Naive thymus-derived CD4-positive, alpha-beta T cell (primary cell): Measurements from ENCODE around the gene CRACR2B. TPM values are rescaled to one million over a fixed set of nuclear protein-coding genes. Genes with fewer than 3 reads are reported as not detected.
A peak's percentile ranks its signal among the peaks of the same experiment; 100 is the strongest.

Experiments
- ATAC-seq: fragments of 150-1000 bp; cut with Tn5 transposase; 2 replicates; pipeline ENCODE4 v1.10.0; 2021; ENCODE audit warnings: mild to moderate bottlenecking, moderate library complexity
- CTCF ChIA-PET: fragments of 350-600 bp; sonication (Branson Sonifier 250); formaldehyde crosslinking; loops from one replicate; lab custom pipeline; 2021; ENCODE audit warnings: antibody characterized with exemption; lab: Charles Lee
- POLR2A ChIA-PET: fragments of 350-600 bp; sonication (Branson Sonifier 250); formaldehyde crosslinking; loops from one replicate; lab custom pipeline; 2021; ENCODE audit warnings: antibody characterized with exemption, inconsistent platforms; lab: Charles Lee
- DNase-seq, 9 donors: peaks; one replicate each; pipeline versions ENCODE4 v3.0.0 to v3.0.0-alpha.2; 2020 to 2022; ENCODE audit warnings: mixed read lengths in 1 of 9
- H3K27ac ChIP-seq: one replicate; pipeline ENCODE4 v1.7.0; 2013; ENCODE audit warnings: mild to moderate bottlenecking, low read depth, low read length, moderate library complexity
- H3K27me3 ChIP-seq, 2 donors: one replicate each; pipeline ENCODE4 v1.7.0; 2013; ENCODE audit warnings: low read length in 2 of 2, mild to moderate bottlenecking in 2 of 2, moderate library complexity in 2 of 2; ENCODE audit not compliant: control insufficient read depth in 2 of 2, insufficient read depth in 2 of 2
- H3K36me3 ChIP-seq, 3 experiments: 1 replicate in 2 of 3; 2 replicates in 1 of 3; pipeline ENCODE4 v1.7.0; 2013; ENCODE audit warnings: low read length in 3 of 3, mild to moderate bottlenecking in 3 of 3, moderate library complexity in 1 of 3; ENCODE audit not compliant: insufficient read depth in 3 of 3, control insufficient read depth in 2 of 3
- H3K4me1 ChIP-seq, 2 donors: one replicate each; pipeline ENCODE4 v1.7.0; 2013; ENCODE audit warnings: low read length in 2 of 2, mild to moderate bottlenecking in 2 of 2, moderate library complexity in 1 of 2; ENCODE audit not compliant: control insufficient read depth in 2 of 2, insufficient read depth in 2 of 2
- H3K4me3 ChIP-seq: 2 replicates; pipeline ENCODE4 v1.7.0; 2013; ENCODE audit warnings: mild to moderate bottlenecking, low read length
- H3K9me3 ChIP-seq, 3 experiments: 1 replicate in 2 of 3; 2 replicates in 1 of 3; pipeline ENCODE4 v1.7.0; 2013; ENCODE audit warnings: low read length in 3 of 3; ENCODE audit not compliant: control insufficient read depth in 2 of 3
- H3K27ac Mint-ChIP-seq, 9 donors: one replicate each; pipeline ENCODE4 v1.8.0; 2020 to 2022; ENCODE audit warnings: mixed read lengths in 9 of 9, mild to moderate bottlenecking in 8 of 9, moderate library complexity in 5 of 9, inconsistent platforms in 2 of 9
- H3K27me3 Mint-ChIP-seq, 5 donors: one replicate each; pipeline ENCODE4 v1.8.0; 2021 to 2022; ENCODE audit warnings: mixed read lengths in 5 of 5, mild to moderate bottlenecking in 1 of 5
- H3K36me3 Mint-ChIP-seq, 5 donors: one replicate each; pipeline ENCODE4 v1.8.0; 2020 to 2022; ENCODE audit warnings: mixed read lengths in 5 of 5, mild to moderate bottlenecking in 3 of 5, inconsistent platforms in 1 of 5
- H3K4me1 Mint-ChIP-seq, 7 donors: one replicate each; pipeline ENCODE4 v1.8.0; 2020 to 2022; ENCODE audit warnings: mixed read lengths in 7 of 7, mild to moderate bottlenecking in 3 of 7, inconsistent platforms in 1 of 7
- H3K4me3 Mint-ChIP-seq, 10 donors: one replicate each; pipeline ENCODE4 v1.8.0; 2020 to 2022; ENCODE audit warnings: mild to moderate bottlenecking in 10 of 10, mixed read lengths in 10 of 10, moderate library complexity in 6 of 10, inconsistent platforms in 2 of 10
- H3K9me3 Mint-ChIP-seq, 11 donors: one replicate each; pipeline ENCODE4 v1.8.0; 2020 to 2022; ENCODE audit warnings: mixed read lengths in 11 of 11, mild to moderate bottlenecking in 4 of 11, inconsistent platforms in 1 of 11, moderate library complexity in 1 of 11
- intact Hi-C, 2 donors: fragments of 100-400 bp; cut with micrococcal nuclease; formaldehyde crosslinking; loops; one replicate each; pipeline ENCODE4 v1.15.1; 2023
- polyA plus RNA-seq, 2 donors: library from polyadenylated mRNA; unstranded; fragments of 300-500 nt; fragmentation: Illumina TruSeq; gene quantifications; one replicate each; pipeline ENCODE4 v1.2.3, GENCODE V29; 2021
- total RNA-seq, 6 experiments: library from RNA in 5 of 6; stranded (reverse) in 5 of 6; gene quantifications; 1 replicate in 5 of 6; 2 replicates in 1 of 6; pipeline ENCODE4 v1.2.3 and lab custom pipeline; 2021 to 2026

Gene CRACR2B
- total and polyA plus RNA-seq, 7 experiments from 2014 or later, result 0.62 to 3.9 (median 2.0) TPM; not detected in 3

DNA sequence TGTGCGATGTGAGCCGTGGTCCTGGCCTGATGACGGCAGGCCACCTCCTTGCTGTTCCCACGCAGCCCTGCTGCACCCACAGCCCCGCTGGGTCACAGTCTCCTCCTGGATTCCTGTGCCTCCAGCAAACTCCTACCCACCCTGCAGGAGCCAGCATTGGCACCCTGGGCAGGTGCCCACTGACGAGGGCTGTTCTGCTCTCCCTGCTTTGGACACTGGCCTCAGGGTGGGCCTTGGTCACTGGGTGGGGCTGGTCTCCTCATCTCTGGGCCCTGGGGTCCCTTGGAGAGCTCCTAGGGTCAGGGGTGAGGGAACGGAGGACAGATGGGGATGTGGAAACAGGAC, 27.6 kb downstream of the CRACR2B start:
- CTCF ChIA-PET, result no interaction called here
- H3K4me1 ChIP-seq, result no peaks in the 10 kb centered on the region
- Mint-ChIP-seq H3K4me3 (no peak overlapping the region), H3K27ac (no peak overlapping the region), H3K9me3 (no peaks in the 10 kb centered on the region), H3K4me1 (peaks cover 0 to 9% (median 0%) of the 10 kb centered on the region in 7 donors), H3K27me3 (no peaks in the 10 kb centered on the region), H3K36me3 (no peaks in the 10 kb centered on the region)
- intact Hi-C loops, result no loop called here
- DNase-seq (no peak), ATAC-seq (no peak)
- no peak overlapping the region for H3K4me3 ChIP-seq
- H3K27ac ChIP-seq, result no peak overlapping the region
- H3K27me3 ChIP-seq, result no peaks in the 10 kb centered on the region
- POLR2A ChIA-PET, result no interaction called here
- H3K9me3 ChIP-seq, result no peaks in the 10 kb centered on the region
- no peaks in the 10 kb centered on the region for H3K36me3 ChIP-seq

DNA sequence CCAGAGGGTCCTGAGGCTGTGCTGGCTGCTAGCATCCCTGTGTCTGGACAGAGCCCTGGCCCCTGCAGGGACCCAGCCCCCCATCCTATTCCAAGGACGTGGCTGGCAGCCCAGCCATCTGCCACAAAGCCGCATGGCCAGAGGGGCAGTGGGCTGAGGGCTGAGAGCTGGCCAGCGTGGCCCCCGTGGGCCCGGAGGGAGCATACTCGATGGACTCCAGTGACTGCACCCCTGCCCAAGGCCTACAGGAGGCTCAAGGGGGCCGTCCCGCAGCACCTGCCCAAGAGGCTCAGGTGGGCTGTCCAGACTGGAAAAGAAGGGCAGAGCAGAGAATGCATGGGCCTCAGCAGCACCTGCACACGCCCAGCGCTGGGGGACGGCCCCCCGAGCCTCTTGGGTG, 28.1 kb downstream of the CRACR2B start:
- ChIA-PET POLR2A (interaction anchor here (0.5 kb wide), 1 partner anchor 17 kb away, joined by 4 read pairs; no protein-coding TSS in a partner anchor), CTCF (no interaction called here)
- no peaks in the 10 kb centered on the region for H3K9me3 ChIP-seq

GRCh38 chr11:856397-856796, 28.7 kb downstream of the CRACR2B start:
- DNase-seq (no peak), ATAC-seq (no peak)
- Mint-ChIP-seq H3K4me1 (peaks cover 0 to 9% (median 0%) of the 10 kb centered on the region in 7 donors), H3K4me3 (no peak overlapping the region), H3K9me3 (no peaks in the 10 kb centered on the region), H3K27me3 (no peaks in the 10 kb centered on the region), H3K27ac (peak overlapping the region in 1 of 9 donors; percentile 46), H3K36me3 (no peaks in the 10 kb centered on the region)
- Histone ChIP-seq H3K27me3 (no peaks in the 10 kb centered on the region), H3K36me3 (no peaks in the 10 kb centered on the region), H3K9me3 (no peaks in the 10 kb centered on the region), H3K4me3 (no peak overlapping the region), H3K27ac (no peak overlapping the region), H3K4me1 (no peaks in the 10 kb centered on the region)
- CTCF ChIA-PET, result no interaction called here
- POLR2A ChIA-PET, result interaction anchor here (0.5 kb wide), 1 partner anchor 18 kb away, joined by 4 read pairs; no protein-coding TSS in a partner anchor
- intact Hi-C loops, result no loop called here

More for the DNA sequence above, 28.1 kb downstream of the CRACR2B start:
- no peaks in the 10 kb centered on the region for H3K36me3 ChIP-seq
- no peak overlapping the region for H3K27ac ChIP-seq
- no peak overlapping the region for H3K4me3 Mint-ChIP-seq
- DNase-seq (no peak), ATAC-seq (no peak)
- no peaks in the 10 kb centered on the region for H3K27me3 Mint-ChIP-seq
- no peaks in the 10 kb centered on the region for H3K36me3 Mint-ChIP-seq
- no peak overlapping the region for H3K27ac Mint-ChIP-seq
- intact Hi-C loops, result no loop called here
- no peak overlapping the region for H3K4me3 ChIP-seq
- no peaks in the 10 kb centered on the region for H3K27me3 ChIP-seq
- H3K4me1 ChIP-seq, result no peaks in the 10 kb centered on the region
- no peaks in the 10 kb centered on the region for H3K9me3 Mint-ChIP-seq
- H3K4me1 Mint-ChIP-seq, result peaks cover 0 to 9% (median 0%) of the 10 kb centered on the region in 7 donors

- ChIA-PET CTCF (interaction anchor here (0.8 kb wide), 1 partner anchor 10 kb away, joined by 3 read pairs; no protein-coding TSS in a partner anchor), POLR2A (no interaction called here)
- no peak overlapping the region for H3K4me3 ChIP-seq
These were observed 30.5 kb downstream of the CRACR2B start for GRCh38 chr11:858053-858761.

GRCh38 chr11:858762-859339, 31.1 kb downstream of the CRACR2B start:
- Histone ChIP-seq H3K27me3 (no peaks in the 10 kb centered on the region), H3K9me3 (no peaks in the 10 kb centered on the region), H3K27ac (no peak overlapping the region), H3K36me3 (no peaks in the 10 kb centered on the region), H3K4me1 (no peaks in the 10 kb centered on the region), H3K4me3 (no peak overlapping the region)
- ChIA-PET CTCF (interaction anchor here (0.8 kb wide), 1 partner anchor 10 kb away, joined by 3 read pairs; no protein-coding TSS in a partner anchor), POLR2A (interaction anchor here (0.5 kb wide), 1 partner anchor 36 kb away, joined by 3 read pairs; no protein-coding TSS in a partner anchor)
- no peak for ATAC-seq
- Mint-ChIP-seq H3K27me3 (no peaks in the 10 kb centered on the region), H3K27ac (no peak overlapping the region), H3K4me1 (peaks cover 0 to 13% (median 0%) of the 10 kb centered on the region in 7 donors), H3K9me3 (no peaks in the 10 kb centered on the region), H3K4me3 (no peak overlapping the region), H3K36me3 (no peaks in the 10 kb centered on the region)
- DNase-seq, result no peak
- intact Hi-C loops, result no loop called here

More at GRCh38 chr11:858053-858761, 30.5 kb downstream of the CRACR2B start:
- Histone ChIP-seq H3K9me3 (no peaks in the 10 kb centered on the region), H3K36me3 (no peaks in the 10 kb centered on the region), H3K27me3 (no peaks in the 10 kb centered on the region), H3K4me1 (no peaks in the 10 kb centered on the region), H3K27ac (no peak overlapping the region)
- intact Hi-C loops, result no loop called here
- peaks cover 0 to 13% (median 0%) of the 10 kb centered on the region in 7 donors for H3K4me1 Mint-ChIP-seq
- DNase-seq, result no peak
- no peaks in the 10 kb centered on the region for H3K36me3 Mint-ChIP-seq
- no peak overlapping the region for H3K27ac Mint-ChIP-seq
- H3K4me3 Mint-ChIP-seq, result no peak overlapping the region
- no peak for ATAC-seq
- no peaks in the 10 kb centered on the region for H3K27me3 Mint-ChIP-seq
- H3K9me3 Mint-ChIP-seq, result no peaks in the 10 kb centered on the region

- POLR2A ChIA-PET, result interaction anchor here (0.5 to 0.7 kb wide), 2 partner anchors 16 to 37 kb away, joined by 3 read pairs; partner anchors contain the start of gene TSPAN4
- no peaks in the 10 kb centered on the region for H3K27me3 Mint-ChIP-seq
- H3K36me3 ChIP-seq, result no peaks in the 10 kb centered on the region
- DNase-seq (no peak), ATAC-seq (no peak)
- H3K4me1 Mint-ChIP-seq, result peaks cover 0 to 13% (median 0%) of the 10 kb centered on the region in 7 donors
- H3K9me3 Mint-ChIP-seq, result no peaks in the 10 kb centered on the region
- no peaks in the 10 kb centered on the region for H3K27me3 ChIP-seq
- intact Hi-C loops, result no loop called here
- no peak overlapping the region for H3K27ac Mint-ChIP-seq
- H3K9me3 ChIP-seq, result no peaks in the 10 kb centered on the region
- no peak overlapping the region for H3K4me3 ChIP-seq
- CTCF ChIA-PET, result no interaction called here
- no peaks in the 10 kb centered on the region for H3K36me3 Mint-ChIP-seq
- no peak overlapping the region for H3K4me3 Mint-ChIP-seq
- no peak overlapping the region for H3K27ac ChIP-seq
- no peaks in the 10 kb centered on the region for H3K4me1 ChIP-seq
These were observed 31.8 kb downstream of the CRACR2B start for GRCh38 chr11:859394-860131.
